Stimulated activated CD8-positive, alpha-beta memory T cell treated with anti-CD3 and anti-CD28 coated beads, Interleukin-7, amount 100 ng/mL, for 4 hours (primary cell): Measurements from ENCODE around the gene IMMP2L.

Experiments
- DNase-seq, 2 donors: peaks; one replicate each; pipeline ENCODE4 v3.0.0-alpha.2; 2020; ENCODE audit warnings: low read depth in 2 of 2

IMMP2L gene

DNA sequence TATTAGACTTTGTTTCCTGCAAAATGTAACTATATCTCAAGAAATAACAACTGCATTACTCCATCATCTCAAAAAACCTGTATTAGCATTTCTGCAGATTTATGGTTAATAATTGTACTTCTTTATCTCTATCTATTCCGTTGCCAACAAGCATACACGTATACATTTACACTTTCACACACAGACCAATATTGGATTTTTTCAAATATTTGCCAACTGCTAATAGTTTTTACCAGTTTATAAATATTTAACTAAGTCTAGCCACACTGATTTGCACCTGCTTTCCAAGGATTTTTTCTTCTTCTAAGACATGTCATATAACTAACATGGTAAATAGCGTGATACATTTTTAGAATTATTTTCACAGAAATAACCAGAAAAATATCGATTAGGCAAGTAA is 459.2 kb downstream of the IMMP2L start:
- no peak for DNase-seq

DNA sequence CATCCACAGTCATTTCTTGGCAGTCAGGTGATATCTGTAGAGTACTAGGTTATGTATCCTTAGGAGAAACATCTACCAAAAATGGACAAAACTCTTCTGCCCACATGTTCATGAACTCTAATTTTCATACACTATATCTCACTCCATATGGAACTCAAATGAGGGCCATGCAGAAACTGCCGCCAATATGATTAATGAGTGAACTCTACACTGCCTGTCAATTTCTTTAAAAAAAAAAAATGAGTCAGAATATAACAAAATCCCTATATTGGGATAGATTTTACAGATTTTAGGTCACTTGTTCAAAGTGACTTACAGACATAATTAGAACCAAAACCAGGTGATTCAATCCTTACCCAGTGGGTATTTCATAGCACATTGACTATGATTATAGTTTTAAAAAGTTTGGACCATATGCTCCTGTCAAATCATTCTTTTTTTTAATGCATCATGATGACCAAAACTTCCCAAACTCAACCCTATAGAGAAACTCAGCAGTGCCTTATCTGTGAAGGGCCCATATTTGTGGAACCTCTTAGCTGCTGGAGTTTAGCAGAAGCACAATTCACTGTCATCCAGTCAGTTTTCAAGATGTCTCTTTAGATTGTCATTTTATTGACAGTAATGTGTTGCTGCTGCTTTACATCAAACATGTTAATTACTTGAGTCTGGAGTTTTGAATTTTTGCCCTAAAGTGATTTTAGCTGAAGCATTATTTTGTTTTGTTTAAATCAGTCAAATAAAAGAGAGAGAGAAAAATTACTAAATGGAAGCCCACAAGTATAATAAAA is 460.2 kb downstream of the IMMP2L start:
- no peak for DNase-seq

DNA sequence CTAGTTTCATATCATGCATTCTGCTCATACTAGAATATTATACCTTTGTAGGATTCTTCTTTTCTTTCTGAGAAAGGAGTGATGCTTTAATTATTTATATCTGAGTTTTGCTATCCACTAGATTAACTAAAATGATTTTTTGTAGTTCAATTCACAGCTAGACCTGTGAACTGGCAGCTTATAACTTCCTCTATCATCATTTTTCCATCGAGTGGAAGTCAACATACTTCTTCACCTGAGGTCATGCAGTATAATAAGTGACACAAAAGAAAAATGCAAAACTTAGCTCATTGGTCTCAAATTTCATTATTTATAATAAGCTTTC is 463.4 kb downstream of the IMMP2L start:
- no peak for DNase-seq

DNA sequence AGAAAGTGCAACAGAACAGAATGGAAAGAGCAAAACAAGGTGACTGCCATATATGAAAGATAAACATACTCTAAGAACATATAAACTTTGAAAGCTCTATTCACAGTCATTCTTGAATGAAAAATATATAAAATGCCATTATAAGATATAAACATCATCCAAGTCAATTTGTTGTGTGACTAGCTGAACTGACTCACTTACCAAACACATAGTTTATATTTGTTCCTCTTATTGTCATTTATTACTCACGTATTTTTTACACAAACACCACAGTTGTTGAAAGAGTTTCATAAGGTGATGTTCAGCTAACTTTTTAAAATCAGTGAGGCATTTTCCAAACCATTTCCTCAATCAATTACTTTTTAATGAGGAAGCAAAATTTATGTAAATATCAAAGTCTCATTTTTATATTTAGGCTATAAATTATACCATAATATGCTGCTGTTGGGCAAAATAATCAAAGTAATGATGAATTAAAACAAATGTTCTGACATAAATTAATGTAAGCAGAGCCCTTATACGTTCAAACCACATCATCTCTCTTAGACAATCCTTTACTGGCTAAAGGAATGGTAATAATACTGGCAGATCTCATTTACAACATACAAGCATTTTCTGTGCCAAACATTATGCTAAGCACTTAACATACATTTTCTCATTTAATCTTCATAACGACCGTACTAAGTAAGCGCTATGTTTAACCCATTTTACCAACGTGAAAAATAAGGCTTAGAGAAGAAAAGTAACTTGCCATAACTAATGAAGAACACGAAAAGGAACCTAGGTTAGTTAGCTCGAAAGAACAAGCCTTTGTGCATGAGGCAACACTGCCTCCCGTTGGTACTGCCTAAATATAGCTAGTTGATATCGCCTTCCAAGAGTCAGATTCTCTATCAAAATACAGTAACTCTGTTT is 464.0 kb downstream of the IMMP2L start:
- peak; percentile 31 to 34 for DNase-seq

DNA sequence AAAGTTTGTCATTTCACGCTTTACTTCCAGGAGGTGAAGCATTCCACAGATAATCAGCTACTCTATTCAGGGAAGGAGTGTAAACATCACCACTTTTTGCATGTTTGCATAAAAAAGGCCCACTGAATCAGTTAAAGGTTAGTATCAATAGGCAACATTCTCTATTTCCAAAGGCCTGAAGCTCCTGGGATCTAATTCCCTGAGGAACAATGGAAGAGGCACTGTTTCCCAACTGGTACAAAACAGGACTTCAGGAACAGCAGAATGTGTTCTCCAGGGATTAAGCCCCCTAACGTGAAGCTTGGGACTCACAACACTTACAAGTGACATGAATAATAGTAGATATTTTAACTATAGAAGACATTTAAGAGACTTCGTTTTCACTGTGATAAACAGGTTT is 465.3 kb downstream of the IMMP2L start:
- DNase-seq: no peak

DNA sequence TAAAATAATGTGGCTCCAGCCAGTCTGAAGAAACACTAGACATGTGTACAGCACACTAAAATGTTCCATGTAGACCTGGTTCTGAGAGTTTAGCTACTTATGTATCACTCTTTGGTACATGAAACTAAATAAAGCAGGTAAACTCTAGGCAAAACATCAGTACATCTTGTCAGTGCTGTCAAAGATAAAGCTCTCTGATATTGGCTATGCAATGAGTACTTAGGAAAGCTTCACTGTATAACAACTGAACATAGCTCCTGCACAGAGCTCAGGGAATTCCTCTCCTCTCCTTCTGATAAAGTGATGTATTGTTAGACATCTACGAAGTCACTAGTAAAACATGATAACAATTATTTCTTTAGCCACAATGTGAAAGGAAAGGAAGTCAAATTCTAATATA is 467.9 kb downstream of the IMMP2L start:
- DNase-seq: no peak

DNA sequence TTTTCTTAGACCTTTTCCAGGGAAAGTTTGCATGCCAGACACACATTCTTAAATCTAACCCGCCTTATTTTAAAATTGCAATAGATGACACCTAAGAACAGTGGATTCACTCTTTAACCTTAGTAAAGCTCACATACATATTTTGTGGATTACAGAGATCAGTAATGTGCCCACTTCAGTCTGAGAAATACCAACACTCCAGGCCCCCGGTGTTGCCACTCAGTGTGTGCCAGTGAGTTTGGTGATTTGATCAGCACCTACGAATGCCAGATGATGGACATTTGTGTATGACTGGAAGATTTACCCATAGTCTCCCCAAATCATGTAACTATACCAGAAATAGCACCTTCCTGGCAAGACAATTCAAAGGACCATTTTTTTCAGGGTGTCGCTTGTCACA is 468.8 kb downstream of the IMMP2L start:
- DNase-seq: no peak

DNA sequence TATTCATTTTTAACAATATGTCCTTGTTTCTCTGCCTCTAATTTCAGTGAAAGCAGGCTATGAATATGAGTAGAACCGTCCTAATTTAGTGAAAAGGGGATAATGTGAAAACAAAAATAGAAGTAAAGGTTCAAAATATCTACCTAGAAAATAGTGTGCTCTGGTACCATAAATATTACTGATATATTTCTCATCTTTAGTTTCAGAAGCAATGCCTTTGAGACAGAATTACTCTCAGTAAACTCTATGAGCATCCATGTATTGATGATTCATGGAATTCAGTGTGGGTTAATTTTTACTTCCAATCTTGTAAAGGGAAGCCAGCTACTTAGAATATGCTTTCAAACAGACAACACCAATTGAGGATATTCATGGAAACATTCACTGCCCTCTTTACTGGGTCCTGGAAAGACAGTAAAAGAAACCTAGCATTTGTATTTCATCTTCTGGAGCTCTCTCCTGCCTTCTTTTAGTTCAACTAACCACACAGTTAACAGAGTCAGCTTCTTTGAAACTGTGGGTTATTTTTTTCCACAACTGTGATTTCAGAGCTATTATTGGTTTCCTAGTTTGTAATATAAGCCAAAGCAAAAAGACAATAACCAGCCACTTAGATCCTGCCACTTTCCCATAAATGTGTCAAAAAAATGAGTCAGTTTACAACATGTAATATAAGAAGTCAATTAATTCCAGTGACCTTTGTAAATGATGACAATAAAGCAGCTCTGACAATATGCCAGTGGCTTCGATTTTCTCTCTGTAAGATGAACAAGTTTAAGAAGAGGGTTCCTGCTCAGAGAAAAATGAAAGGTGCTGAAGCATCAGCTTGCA is 469.7 kb downstream of the IMMP2L start:
- no peak for DNase-seq

DNA sequence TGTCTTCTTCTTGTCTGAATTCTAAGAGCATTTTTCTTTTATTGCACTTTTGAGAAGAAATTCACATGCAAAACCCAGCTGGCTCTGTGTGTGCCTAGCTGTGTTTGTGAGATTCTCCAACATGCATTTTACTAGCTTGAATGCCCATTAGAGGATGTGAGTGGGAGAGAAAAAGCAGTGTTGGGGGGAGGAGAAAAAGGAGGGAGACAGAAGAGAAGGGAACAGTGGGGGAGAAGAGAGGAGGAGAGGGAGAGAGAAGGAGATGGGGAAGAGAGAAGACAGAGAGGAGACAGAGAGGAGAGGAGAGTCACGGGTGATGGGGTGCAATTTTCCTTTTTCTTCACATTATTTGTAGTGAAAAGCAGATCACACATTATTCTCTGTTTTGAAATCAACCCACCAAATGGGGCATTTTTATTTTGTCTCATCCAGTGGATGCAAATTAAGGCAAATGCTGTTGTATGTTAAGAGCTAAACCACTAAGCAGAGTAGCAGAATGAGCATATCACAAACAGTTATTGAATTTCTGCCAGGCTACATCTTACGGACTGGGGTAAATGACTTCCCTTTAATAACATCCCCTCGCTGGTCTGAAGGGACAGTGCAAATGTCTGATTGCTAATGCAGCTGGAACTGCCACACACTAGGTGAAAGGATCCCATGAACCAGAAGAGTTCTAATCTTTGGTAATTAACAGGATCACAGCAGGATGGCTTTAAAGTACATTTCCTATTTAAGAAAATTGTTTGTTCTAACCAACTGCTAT is 470.5 kb downstream of the IMMP2L start:
- no peak for DNase-seq

DNA sequence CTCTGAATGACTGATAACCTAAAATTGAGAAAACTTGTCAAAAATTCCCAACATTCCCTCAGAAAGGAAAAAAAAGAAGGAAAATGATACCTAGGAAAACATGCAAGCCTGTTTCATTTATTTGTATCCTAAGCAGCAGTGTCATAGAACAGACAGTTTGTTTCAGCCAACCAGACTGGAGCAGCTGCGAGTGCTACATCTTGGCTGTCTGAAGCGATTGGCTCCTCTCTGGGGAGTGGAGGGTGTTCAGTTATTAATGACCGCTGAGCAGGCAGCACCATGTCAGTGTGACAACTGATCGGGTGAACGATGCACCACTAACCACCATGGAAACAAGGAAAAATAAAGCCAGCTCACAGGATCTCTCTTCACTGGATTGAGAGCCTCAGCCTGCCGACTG is 471.4 kb downstream of the IMMP2L start, which contains the start of gene LRRN3:
LRRN3 (plus strand) TSS at position 282 of the 400 bp plus-strand sequence. CDS start 31,646 bp downstream, outside the sequence.
- peak; percentile 19 to 21 for DNase-seq

DNA sequence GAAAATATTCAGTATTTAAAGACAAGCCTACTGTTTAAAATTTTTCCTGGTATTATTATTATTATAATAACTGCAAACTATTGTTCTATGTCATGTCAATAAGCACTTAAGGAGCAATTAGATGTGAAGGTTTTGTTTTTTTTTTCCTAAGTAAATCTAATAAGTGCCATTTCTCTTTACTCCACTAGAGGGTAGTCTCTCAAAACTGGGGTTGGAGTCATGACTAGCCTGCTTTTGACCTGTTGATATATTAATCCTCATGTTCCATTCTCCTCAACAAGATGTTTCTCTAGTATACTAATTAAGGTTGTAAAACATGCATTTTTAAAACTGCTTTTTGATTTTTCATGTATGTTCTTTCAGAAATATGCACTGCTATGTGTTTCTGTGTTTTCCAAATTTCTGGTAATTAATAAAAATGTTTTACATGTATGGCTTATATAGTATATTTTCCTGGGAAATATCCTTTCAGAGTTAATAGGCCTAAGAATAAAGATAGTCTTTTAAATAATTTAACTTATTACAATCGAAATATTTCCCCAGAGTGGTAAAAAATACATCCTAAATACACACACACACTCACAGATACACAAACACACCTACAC is 472.4 kb downstream of the IMMP2L start:
- no peak for DNase-seq

DNA sequence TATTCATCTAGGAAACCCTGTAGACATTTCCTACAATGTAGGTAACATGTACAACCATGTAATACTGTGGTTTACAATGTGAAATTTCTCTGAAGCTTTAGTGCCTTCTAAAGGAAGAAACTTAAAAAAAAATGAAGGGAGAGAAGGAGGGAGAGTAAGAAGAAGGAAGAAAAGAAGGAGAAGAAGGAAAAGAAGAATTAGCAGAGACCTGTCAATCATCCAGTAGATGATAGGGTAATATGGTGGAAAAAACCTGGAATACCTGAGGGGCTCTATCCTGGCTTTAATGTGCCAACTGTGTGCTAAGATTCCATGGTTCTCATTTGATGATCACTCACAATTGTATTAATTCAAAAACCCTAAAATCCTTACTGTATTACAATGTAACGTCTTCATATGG is 474.0 kb downstream of the IMMP2L start:
- no peak for DNase-seq

DNA sequence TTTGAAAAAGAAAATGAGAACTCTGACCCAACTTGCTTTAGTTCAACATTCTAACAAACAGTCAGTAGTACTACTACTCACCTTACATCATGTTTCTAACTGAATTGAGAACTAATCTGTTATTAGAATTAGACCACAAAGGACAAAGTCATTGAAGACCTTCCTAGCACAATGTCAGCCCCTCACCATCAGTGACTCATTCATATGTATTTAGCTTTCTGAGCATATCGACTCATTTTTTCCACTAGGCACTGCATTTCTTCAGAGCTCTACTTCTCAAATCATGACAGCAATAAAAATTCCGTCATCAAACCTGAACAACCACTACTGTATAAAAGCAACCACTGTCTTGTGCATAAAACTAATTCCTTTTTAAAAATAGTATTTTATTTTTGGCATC is 475.8 kb downstream of the IMMP2L start:
- peak in 1 of 2 donors; percentile 17 for DNase-seq

DNA sequence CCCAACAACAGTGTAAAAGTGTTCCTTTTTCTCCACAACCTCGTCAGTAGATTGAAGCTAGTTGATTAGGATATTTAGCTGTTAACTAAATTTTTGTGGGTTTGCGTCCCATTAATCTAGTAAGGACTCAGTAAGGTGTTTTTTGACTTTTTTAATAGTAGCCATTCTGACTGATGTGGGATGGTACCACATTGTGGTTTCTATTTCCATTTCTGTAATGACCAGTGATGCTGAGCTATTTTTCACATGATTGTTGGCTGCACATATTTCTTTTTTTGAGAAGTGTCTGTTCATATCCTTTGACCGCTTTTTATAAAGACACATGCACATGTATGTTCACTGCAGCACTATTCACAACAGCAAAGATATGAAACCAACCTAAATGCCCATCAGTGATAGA is 476.9 kb downstream of the IMMP2L start:
- DNase-seq: no peak

DNA sequence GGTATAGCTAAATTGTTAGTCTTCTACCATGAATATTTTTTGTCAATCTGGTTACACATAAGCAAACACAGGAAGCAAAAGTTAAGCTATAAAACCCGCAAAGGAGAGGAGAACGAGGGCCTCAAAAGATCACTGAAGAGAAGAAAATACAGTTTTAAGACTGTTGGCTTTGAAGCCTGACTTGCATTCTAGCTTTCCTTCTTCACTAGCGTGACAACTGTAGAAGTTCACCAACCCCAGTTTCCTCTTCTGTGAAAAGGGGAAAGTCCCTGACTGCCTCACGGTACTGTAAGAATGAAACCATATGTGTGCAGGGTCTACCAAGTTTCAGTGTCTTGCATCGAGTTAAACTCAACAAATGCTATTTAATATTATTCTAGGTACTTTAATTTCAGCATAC is 478.9 kb downstream of the IMMP2L start:
- DNase-seq: peak; percentile 13 to 52

DNA sequence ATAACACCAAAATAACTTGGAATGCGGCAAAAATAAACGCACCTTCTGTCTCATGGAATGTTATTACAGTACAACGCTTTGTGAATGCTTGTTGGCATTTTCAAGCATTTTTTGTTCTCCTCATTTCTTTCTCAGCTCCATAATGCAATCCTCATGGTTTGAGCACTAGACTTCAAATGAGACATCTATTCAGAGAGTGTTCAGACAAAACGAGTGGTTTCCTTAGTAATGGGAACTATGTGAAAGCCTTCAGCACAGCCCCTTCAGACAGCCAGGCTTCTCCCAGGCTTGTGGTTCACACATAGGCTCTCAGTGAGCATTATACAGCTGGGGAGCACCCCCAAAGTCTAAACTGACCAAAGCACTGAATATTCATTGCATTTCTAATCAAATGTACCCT is 479.9 kb downstream of the IMMP2L start:
- DNase-seq: no peak

DNA sequence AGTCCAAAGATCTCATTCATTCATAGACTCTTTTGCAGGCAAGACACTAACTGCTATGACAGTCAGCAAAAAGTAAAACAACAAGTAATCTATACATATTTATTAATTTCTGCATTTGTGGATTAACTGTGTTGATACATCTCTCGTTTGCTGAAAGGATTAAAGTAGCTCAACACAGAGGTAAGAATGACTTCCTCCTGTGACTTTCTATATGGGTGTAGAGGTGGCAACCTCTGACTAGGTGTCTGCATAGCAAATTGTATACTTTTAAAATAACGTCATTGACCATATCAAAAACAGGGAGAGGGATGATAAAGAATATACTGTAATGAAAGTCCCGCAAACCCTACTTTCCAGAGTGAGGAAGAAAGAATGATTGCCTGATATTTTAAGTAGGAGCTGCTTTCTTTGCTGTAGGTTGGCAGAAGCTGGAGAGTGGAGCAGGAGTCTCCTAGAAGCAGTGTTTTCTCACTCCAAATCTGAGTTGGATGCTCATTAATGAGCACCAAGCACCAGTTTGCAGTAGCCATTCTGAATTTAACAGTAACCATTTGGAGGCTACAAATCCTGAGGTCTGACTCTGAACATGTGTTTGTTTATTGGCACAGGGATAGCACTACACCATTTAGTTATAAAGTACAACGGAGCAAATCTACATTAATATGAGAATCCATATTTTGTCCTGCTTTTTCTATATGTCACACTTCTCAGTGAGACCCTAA is 480.6 kb downstream of the IMMP2L start:
- no peak for DNase-seq

DNA sequence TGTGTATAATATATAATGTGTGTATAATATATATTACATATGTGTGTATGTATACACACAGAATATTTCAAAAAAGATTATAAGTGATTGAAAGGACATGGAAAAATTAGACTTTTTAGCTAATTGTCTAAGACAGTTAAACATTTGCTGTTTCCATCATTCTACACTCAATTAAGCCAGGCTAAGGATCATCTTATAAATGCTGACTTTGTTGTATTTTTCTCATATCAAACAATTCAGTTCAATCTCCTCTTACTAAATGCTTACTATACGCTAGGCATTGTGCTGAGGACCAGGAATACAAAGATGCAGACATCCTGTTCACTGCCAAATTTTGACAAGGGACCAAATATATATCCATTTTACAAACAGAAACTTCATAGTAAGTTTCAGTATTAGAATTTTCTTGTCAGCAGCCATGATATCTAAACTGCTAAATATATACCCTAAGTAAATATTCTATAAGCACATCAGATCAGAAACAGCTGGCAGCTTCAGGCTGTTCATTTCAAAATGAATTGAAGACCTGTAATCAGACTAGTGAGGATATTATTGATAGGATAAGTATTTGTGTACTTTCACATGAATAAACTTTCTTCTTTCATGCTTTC is 481.7 kb downstream of the IMMP2L start:
- DNase-seq: no peak

DNA sequence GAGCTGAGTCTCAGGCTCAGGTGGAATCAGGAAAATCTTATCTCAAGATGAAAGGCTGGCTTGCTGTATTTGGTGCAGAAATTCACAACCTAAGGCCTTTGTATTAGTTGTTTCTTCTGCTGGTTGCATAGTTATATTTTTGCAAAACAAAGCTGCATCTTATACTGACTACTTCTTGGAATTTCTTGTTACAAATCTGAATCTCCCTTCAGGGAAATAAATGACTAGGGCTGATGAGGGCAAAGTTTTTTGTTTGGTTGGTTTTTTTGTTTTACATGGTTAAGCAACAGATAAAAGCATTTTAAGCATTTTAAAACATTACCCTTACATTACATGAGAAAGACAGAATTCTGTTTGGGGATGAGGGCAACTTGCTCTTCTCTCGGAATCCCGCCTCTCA is 485.3 kb downstream of the IMMP2L start:
- DNase-seq: no peak

DNA sequence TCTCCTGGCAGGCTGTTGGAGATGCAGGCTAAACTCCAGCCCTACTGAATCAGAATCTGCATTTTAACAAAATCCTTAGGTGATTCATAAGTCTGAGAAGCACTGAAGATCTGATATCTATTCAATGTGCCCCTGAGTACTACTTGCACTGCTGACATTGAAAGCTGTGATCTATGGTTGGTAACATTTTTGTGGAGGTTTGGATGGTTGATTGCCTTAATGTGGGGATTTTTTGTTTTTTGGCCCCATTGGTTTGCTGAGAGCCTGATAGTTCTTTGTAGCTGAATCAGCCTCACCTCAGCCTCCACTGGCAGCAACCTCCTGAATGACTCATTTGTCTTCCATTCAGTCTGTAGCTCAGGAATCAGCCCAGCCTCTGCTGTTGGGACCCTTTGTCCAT is 486.1 kb downstream of the IMMP2L start:
- peak in 1 of 2 donors; percentile 21 for DNase-seq
